WERI-Rb-1 (cell line): ENCODE measurements around the gene SLC6A8.

Experiments
- DNase-seq: peaks from one replicate; pipeline ENCODE4 v3.0.0-alpha.2; 2020
- H3K27ac ChIP-seq: fragments of 250-450 bp; sonication (Bioruptor Pico); 2 replicates; pipeline ENCODE4 v1.5.1; 2020; ENCODE audit warnings: mild to moderate bottlenecking, moderate library complexity
- H3K27me3 ChIP-seq: fragments of 250-450 bp; sonication (Bioruptor Pico); 2 replicates; pipeline ENCODE4 v1.5.1; 2021; ENCODE audit warnings: mild to moderate bottlenecking, low read depth, moderate library complexity; ENCODE audit not compliant: insufficient read depth, severe bottlenecking
- H3K36me3 ChIP-seq: fragments of 250-450 bp; sonication (Bioruptor Pico); 2 replicates; pipeline ENCODE4 v1.5.1; 2020; ENCODE audit warnings: mild to moderate bottlenecking, moderate library complexity
- H3K4me3 ChIP-seq: 2 replicates; pipeline ENCODE4 v1.5.1; 2011; ENCODE audit warnings: low read depth, mild to moderate bottlenecking, control low read depth, low read length
- H3K9me3 ChIP-seq: fragments of 250-450 bp; sonication (Bioruptor Pico); 2 replicates; pipeline ENCODE4 v1.5.1; 2021; ENCODE audit warnings: mild to moderate bottlenecking, moderate library complexity; ENCODE audit not compliant: severe bottlenecking
- TF ChIP-seq, protein P1 (sequence below): IDR thresholded peaks from 2 replicates; pipeline ENCODE4 v1.5.1; 2011; ENCODE audit warnings: low read depth, mild to moderate bottlenecking, control low read depth, inconsistent platforms, low read length

The SLC6A8 gene

DNA sequence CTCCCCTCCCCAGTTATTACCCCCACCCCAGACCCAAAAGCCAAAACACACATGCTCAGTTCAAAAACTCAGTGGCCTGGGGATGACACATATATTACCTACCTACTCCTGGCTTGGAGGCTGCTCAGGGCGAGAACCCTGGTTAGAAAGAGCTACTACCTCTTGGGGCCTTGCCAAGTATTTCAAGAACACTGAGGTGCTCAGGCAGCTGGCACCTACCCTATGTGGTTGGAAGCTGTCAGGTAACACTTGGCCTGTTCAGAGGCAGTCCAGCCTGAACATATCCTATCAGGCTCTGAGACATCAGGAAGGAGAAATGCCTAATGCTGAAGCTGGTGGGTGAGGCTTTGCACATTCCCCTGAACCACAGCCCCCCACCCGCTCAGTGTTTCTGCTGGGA is 31.5 kb downstream of the SLC6A8 start:
- no peak for DNase-seq
- TF ChIP-seq, protein P1, sequence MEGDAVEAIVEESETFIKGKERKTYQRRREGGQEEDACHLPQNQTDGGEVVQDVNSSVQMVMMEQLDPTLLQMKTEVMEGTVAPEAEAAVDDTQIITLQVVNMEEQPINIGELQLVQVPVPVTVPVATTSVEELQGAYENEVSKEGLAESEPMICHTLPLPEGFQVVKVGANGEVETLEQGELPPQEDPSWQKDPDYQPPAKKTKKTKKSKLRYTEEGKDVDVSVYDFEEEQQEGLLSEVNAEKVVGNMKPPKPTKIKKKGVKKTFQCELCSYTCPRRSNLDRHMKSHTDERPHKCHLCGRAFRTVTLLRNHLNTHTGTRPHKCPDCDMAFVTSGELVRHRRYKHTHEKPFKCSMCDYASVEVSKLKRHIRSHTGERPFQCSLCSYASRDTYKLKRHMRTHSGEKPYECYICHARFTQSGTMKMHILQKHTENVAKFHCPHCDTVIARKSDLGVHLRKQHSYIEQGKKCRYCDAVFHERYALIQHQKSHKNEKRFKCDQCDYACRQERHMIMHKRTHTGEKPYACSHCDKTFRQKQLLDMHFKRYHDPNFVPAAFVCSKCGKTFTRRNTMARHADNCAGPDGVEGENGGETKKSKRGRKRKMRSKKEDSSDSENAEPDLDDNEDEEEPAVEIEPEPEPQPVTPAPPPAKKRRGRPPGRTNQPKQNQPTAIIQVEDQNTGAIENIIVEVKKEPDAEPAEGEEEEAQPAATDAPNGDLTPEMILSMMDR, result no peak
- peak overlapping the region; percentile 38 for H3K27ac ChIP-seq
- H3K36me3 ChIP-seq, result peaks cover 82% of the 10 kb centered on the region
- H3K27me3 ChIP-seq, result peaks cover 2% of the 10 kb centered on the region
- no peaks in the 10 kb centered on the region for H3K9me3 ChIP-seq
- no peak overlapping the region for H3K4me3 ChIP-seq

DNA sequence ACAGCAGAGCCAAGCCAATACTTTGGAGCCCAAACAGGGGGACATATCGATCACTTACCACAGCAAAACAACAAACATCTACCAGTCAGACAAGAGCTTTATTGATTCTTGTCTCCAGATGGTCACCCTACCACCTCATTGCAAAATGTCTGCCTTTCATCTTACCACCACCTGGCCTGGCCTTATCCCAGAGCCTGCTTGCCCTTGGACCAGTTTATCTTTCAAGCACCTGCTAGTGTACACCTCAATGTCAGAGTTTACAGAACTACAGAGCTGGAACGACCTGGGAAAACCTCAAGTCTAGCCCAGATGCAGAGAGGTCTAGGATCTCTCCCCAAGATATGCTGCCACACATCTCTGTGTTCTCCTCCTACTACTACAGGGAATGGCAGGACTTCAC is 32.0 kb downstream of the SLC6A8 start:
- H3K4me3 ChIP-seq, result no peak overlapping the region
- TF ChIP-seq, protein P1, result no peak
- H3K36me3 ChIP-seq, result peaks cover 77% of the 10 kb centered on the region
- H3K27ac ChIP-seq, result peak overlapping the region; percentile 38
- no peaks in the 10 kb centered on the region for H3K9me3 ChIP-seq
- peaks cover 2% of the 10 kb centered on the region for H3K27me3 ChIP-seq
- DNase-seq, result no peak

DNA sequence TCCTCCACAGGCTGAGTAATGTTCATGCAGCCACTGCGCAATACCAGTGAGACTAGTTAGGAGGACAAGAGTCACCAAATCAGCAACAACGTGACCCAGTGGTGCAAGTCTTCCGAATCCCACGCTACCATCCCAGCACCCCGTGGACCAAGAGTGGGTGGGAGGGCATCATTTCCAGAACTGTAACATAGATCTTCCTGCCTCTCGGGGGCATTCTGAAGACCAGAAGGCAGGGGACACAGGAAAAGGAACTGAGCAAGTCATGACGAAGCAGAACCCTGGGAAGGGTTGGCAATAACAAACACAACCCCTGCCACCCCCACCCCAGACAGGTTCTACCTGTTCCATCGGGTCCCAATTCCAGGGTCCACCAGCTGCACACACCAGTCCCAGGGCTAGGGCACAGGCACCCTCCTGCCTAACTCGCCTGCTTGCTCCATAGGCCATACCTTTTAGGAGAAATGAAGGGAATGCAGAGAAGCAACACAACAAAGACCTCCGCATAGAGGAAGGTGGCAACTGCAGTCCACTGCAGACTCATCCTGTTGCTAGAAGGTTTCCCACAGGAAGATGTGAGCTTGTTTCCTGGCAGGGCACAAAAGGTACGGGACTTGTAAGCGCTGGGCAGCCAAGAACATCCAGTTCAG is 35.1 kb downstream of the SLC6A8 start:
- DNase-seq, result no peak
- peak overlapping the region; percentile 78 for H3K4me3 ChIP-seq
- peaks cover 48% of the 10 kb centered on the region for H3K36me3 ChIP-seq
- H3K27ac ChIP-seq, result peak overlapping the region; percentile 89
- TF ChIP-seq, protein P1, result no peak
- H3K27me3 ChIP-seq, result peaks cover 7% of the 10 kb centered on the region
- no peaks in the 10 kb centered on the region for H3K9me3 ChIP-seq

DNA sequence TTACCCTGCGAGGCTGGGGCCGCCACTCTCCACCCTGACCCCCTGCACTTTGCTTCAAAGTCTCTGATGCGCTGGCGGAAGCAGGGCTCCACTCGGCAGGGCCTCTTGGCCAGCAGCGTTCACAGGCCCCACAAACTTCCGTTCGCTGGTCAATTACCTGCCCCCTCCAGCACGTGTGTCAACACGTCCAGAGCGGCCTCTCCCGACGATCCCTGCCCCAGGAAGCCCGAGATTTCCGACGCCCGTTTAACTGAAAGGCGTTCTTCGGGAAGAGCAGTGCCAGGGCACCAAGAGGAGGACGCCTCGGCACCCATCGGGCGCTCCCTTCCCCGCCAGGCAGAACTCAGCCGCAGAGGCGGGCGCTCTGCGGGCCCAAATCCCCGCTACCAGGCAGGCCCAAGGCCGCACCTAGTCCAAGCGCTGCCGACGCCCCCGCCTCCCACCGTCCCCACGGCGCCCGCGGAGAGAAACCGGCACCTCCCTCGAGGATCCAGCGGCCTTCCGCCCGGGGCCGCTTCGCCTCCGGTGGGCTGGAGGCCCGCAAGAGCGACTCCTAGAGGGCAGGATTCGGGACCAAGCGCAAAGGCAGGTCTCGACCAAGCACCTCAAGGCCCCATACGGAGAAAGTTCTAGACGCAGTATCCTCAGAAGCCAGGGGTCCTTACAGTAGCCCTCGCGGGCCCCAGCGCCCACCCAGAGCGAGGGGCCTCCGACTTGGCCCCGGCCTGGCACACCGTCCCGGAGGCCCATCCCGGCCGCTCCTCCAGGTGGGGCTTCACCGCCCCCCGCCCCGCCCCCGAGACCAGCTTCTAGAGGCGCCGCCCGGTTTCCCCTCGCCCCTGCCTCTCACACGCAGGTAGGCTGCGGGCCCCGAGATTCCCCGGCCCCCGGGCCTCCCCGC is 35.9 kb downstream of the SLC6A8 start:
- Histone ChIP-seq H3K27me3 (peaks cover 7% of the 10 kb centered on the region), H3K36me3 (peaks cover 41% of the 10 kb centered on the region), H3K27ac (peak overlapping the region; percentile 89), H3K4me3 (peak overlapping the region; percentile 78), H3K9me3 (no peaks in the 10 kb centered on the region)
- peak; percentile 76 for DNase-seq
- TF ChIP-seq, protein P1, result peak; percentile 80

DNA sequence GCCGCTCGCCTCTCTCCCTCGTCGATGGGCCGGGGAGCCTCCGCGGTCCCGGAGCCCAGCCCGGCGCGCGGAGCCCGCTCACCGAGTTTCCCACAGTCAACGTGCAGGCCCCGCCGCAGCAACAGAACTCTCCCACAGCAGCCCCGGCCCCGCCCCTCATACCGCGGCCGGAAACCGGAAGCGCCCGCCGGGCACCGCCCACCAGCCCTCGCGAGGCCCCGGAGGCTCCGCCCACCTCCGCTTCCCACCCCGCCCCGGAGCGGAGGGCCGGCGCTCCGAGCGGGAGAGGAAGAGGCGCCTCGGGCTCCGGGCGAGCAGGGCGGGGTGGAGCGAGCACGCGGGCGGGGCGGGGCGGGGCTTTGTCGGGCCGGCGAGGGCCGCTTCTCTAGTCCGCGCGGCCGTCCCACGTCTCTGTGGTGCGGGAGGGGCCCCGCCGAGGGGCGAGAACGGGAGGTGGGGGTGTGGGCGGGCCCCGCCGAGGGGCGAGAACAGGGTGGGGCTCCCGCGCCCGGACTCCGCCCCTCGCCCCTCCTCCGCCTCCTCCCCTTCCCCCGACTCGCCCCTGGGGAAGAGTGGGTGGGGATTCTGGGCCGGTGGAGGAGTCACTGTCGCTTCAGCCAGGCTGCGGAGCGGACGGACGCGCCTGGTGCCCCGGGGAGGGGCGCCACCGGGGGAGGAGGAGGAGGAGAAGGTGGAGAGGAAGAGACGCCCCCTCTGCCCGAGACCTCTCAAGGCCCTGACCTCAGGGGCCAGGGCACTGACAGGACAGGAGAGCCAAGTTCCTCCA is 36.7 kb downstream of the SLC6A8 start, which contains the start of the genes ABCD1 and BCAP31:
TSS of gene ABCD1 (plus strand) at position 605 of the 787 bp plus-strand sequence. CDS start 411 bp downstream, outside the sequence.
TSS of gene BCAP31 (minus strand) at position 136 of the 787 bp plus-strand sequence. CDS start 1,143 bp downstream, outside the sequence.
- H3K27ac ChIP-seq, result peak within 1 kb of the TSS; percentile 89
- H3K27me3 ChIP-seq, result peaks cover 7% of the 10 kb centered on the region
- H3K9me3 ChIP-seq, result no peaks in the 10 kb centered on the region
- DNase-seq, result peak; percentile 94
- TF ChIP-seq, protein P1, result no peak
- H3K36me3 ChIP-seq, result peaks cover 35% of the 10 kb centered on the region
- peak within 1 kb of the TSS; percentile 78 for H3K4me3 ChIP-seq
